PFSK-1 (cell line): ENCODE results near the gene SARDH.

ENCODE experiments used
- FOXP2 ChIP-seq: optimal IDR thresholded peaks from 2 replicates; pipeline ENCODE3; 2011; ENCODE audit warnings: borderline replicate concordance, control low read depth, inconsistent platforms; ENCODE audit not compliant: insufficient read depth; ENCODE audit errors: extremely low read length, extremely low read depth
- POLR2AphosphoS5 ChIP-seq: IDR thresholded peaks from 2 replicates; pipeline ENCODE4 v1.6.1; 2012; ENCODE audit warnings: low read depth, mild to moderate bottlenecking, control low read depth, low read length, moderate library complexity
- REST ChIP-seq, 2 experiments: IDR thresholded peaks; 2 replicates each; pipeline versions ENCODE4 v1.6.1 to v1.8.0; 2011 to 2012; ENCODE audit warnings: low read depth in 2 of 2, low read length in 2 of 2, control low read depth in 1 of 2, inconsistent platforms in 1 of 2, mild to moderate bottlenecking in 1 of 2, moderate library complexity in 1 of 2; ENCODE audit not compliant: insufficient read depth in 1 of 2
- TAF1 ChIP-seq: IDR thresholded peaks from 2 replicates; pipeline ENCODE4 v1.6.1; 2012; ENCODE audit warnings: low read length, control low read depth, borderline replicate concordance; ENCODE audit not compliant: insufficient read depth

GRCh38 chr9:133647765-133648469 is 90.2 kb downstream of the SARDH start:
- no peak for TF ChIP-seq POLR2AphosphoS5
- no peak for TF ChIP-seq REST (IDR thresholded peaks at IDR 0.05; ENCODE audit: insufficient read depth in 1 of 2, low read depth in 2 of 2, low read length in 2 of 2)
- TF ChIP-seq TAF1, result no peak
- TF ChIP-seq FOXP2, result no peak
